LoVo (cell line): ENCODE results near the gene METTL23.
A peak's percentile ranks its signal among the peaks of the same experiment; 100 is the strongest.
"Not testable (repeated sequence)": the region's sequence is repeated elsewhere in the genome, so short reads cannot be mapped to it uniquely, and the experiment has no call there.

Experiments used
- DNase-seq: peaks from one replicate; pipeline ENCODE4 v3.0.0-alpha.2; 2016; ENCODE audit warnings: low spot score

The METTL23 gene

DNA sequence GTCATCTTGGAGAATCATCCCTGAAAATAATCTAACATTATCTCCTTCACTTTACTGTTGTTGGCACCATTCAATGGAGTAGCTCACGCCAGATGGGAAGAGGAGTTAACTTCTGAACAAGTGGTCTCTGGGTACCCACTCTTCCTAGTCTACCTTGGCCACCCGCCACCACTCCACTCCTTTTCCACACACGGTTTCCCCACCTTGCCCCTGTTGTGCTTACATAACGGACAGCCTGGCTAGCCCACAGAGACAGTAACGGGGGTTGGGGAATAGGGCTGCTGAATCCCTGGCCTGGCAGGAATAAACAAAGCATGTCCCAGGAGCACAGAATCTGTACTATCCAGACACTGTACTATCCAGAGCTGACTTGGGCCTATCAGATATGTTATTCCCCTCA is 12.3 kb upstream of the METTL23 start:
- DNase-seq, result no peak

DNA sequence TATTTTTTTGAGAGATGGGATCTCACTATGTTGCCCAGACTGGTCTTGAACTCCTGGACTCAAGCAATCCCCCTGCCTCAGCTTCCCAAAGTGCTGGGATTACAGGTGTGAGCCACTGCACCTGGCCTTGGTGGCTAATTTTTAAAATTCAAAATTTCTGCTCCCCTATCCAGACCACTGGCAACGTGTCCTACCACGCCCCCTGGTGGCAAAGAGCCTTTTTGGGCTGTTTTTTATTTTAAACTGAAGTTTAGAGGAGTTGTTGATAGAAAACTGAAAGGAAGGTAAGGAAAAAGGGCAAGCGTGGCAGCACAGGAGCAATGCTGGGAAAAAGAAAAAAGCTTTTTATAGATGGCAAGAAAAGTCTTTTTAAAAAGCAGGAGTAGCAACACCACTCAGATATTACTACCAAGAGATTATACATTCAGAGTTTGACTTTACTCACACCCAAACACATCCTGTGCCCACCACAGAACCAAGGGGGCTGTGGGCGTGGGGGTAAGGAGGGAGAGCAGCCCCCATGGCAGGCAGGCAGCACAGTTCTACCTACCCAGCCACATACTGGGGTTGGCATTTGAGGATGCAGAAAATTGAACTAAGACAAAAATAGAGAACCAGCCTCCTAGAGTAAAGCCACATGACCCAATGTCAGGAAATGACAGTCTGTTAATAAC is 11.7 kb upstream of the METTL23 start:
- no peak for DNase-seq

DNA sequence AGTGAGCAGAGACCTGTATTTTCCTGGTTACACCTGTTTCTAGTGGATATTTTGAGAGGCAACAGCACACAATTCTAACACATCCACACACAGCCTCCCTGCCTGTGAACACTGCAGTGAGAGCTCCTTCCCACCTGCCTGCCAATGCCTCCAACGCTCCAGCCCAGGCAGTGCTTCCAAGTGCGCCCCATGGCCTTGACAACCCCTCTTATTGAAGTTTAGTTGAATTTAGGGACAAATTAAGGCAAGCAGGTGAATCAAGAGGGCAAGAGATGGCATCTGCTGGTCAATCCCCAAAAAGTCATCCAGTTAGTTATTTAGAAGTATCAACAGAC is 11.2 kb upstream of the METTL23 start:
- no peak for DNase-seq

DNA sequence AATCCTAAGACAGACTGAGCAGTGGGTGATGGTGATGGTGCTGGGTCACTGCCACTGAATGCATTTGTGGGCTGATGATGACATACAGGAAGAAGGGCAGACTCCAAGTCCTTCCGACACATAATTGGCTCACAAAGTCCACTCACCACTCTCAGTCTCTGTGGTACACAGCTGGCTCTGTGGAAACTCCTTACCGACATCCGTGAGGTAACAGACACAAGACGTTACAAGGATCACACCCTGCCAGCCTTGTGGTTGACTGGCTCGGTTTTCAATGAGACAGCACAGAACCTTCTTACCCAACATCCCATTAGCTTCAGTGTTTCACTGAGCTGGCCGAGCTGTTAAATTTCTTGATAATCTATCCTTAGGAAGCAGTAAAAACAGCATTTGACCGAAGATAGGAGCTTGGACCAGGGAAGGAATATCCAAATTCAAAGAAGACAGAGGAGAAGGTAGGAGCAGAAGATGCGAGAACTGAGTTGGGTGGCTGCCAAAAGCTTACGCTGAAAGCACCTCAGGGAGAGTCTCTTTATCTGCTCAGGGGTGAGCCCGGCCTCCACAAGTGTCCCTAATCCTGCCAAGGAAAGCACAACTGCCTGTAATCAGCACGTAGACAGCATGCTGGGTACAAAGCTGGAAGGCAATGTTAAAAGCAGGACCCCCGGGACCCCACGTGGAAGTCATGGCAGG is 10.3 kb upstream of the METTL23 start:
- DNase-seq, result no peak

DNA sequence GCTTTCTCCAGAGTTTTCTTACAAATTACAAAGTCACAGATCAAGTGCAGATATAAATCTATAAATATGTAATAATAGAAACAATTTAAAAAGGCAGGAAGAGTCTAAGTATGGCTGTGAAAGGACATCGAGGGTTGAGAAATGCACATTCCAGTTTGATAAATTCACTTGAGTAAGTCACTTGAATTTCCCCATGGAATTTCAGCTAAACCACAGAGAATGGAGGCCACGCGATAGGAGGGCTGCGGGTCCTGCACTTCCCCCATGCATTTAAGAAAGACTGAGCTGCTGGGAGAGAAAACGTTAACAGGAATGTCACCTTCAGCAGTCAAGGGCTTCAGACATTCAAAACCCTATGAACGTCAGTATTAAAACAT is 9.8 kb upstream of the METTL23 start:
- no peak for DNase-seq

DNA sequence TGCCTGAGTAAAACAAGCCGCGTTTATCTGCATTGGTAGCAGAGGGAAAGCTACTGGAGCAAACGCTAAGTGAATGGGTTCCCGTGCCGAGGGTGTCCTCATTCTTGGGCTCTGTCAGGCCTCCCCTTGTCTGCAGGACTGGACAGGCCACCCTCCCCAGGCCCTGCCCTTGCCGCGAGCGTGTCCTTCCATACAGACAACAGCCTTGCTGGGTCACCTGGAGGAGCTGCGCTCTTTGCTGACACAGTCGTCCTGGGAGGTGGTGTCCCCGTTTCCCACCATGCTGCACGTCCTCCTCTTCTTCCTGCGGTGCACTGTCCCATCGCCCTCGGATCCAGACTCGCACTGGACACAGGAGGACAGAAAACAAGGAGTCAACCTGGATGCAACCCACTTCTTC is 8.1 kb upstream of the METTL23 start:
- no peak for DNase-seq

DNA sequence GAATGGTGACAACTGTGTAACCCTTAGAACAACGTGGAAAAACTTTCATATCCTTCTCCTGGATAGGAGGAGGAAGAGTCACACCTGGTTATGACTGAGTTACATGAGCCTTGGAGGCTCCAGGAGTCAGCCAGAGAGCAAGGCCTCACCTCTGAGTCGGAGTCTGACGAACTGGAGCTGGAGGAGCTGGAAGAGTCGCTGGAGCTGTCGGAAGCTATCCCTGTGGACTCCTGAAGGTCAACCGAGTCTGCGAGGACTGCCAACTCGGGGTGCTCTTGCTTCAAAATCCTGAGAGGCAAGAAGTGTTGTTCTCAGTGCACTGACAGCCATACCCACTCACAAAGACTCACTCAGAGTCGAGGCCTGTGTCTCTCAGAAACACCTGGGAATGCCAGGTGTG is 6.4 kb upstream of the METTL23 start:
- DNase-seq, result no peak

DNA sequence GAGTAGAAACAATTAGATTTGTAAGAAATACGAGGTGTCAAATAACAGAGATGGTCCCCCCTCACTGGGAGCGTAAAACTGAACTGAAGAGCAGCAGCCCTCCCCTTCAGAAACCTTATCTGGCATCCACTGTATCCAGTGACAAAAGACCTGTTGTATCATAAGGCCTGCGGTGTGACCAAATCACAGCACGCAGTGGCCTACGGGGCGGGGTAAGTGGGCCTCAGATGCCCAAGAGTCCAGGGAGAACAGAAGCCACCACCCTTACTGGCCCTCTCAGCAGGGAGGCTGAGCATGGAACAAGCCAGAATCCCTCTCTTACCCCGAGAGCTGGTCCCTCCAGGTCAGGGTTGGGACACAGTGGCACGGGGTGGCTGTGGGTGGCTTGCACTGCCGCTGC is 5.7 kb upstream of the METTL23 start:
- no peak for DNase-seq

DNA sequence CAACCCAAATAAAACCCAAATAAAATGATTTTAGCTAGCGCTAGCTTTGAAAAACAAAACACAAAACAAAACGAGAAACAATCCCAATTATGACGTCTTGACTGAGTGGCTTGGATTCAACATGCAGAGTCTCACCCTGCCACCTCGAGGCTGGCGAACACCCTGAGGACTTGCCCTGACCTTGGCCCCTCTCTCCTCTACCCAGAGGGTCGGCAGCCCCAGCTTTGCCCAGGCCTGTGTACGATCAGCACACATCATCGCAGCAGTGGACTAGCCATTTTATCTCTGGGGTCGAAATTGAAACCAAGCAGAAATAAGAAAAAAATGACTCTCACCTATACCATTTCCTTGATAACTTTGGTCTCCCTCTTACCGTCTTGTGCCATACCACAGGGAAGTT is 5.2 kb upstream of the METTL23 start:
- no peak for DNase-seq

DNA sequence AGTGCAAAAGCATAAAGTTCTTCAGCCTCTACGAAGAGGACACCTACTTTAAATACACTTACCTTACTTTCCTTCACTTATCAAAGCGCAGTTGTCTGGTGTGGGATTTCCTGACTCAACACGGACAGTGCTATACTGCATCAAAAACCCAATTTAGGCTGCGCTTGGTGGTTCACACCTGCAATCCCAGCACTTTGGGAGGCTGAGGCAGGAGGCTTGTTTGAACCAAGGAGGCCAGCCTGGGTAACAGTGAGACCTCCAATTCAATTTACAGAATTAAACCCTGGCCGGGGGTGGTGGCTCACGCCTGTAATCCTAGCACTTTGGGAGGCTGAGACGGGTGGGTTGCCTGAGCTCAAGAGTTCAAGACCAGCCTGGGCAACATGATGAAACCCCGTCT is 4.4 kb upstream of the METTL23 start:
- no peak for DNase-seq

DNA sequence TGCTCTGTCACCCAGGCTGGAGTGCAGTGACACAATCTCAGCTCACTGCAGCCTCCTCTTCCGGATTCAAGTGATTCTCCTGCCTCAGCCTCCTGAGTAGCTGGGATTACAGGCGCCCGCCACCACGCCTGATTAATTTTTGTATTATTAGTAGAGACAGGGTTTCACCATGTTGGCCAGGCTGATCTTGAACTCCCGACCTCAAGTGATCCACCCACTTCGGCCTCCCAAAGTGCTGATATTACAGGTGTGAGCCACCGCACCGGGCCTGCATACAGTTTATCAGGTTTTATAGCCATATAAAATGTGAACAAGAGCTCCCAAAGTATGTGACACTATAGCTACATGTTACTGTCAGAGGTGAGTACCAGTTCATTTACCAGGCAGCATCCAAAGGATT is 3.7 kb upstream of the METTL23 start:
- DNase-seq, result not testable (repeated sequence)

DNA sequence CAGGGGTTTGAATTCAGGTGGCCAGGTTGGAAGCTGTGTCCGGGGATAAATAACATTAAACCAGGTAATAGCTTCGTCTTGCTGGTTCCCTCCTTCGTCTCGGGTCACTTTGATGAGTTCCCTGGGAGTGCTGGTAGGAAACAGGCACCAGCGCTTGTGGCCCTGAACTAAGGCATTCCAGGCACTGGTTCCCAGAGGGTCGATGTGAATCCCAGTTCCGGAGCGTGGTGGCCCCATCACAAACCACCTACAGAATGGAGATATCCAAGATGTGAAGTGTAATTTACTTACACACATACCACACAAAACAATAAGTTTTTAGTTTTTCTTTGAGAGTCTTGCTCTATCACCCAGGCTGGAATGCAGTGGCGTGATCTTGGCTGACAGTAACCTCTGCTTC is 2.8 kb upstream of the METTL23 start:
- no peak for DNase-seq

DNA sequence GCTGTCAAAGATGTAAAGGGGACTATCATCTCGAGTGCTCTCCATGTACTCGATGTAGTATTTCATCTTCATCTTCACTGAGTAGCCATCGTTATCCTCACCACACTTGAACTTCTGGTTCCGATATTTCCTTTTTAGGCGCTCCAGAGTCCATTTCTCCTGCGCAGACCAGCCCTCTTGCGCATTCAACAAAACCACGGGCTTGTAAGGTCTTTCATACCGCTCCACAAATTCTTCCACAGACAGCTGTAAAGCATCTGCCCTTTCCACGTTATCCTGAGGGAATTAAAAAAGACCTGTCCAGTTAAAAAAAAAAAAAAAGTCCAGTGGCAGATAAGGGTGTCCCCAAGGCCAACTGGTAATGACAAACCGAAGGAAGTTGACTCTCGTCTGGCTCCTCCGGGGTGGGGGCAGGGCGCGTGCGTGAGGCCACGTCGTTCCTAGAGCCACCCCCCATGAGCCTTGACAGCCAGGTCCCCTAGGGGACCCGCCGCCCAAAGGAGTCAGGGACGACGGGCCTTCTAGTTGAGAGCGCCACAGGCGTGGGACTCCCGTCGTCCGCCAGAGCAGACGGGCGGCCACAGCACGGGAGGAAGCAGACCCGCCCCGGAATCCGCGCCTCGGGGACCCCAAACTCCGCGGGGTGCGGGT is 934 bp upstream of the METTL23 start:
- peak; percentile 57 for DNase-seq

DNA sequence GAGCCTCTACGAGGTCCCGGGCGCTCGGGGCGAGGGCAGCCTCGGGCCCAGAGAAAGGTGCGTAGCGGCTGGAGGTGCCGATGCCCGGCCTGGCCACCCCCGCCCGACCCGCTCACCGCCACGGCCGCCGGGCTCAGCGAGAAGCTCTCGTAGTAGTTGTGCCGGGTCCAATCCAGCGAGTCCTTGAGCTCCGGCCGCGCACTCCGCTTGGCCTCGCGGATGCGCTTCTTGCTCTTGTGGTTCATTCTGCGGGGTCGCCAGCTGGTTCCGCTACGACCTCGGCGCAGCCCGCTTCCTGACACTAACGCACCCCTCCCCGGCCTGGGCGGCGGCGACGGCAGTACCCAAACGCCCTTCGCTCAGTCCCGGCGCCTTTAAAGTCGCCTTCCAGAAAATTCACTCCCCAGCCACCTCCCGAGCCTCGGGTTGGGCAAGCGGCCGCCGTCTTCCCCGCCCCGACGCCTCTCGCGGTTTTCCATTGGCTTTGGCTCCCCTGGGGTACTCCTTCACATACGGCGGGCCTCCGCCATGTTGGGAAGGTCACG is 336 bp upstream of the METTL23 start, which contains the start of gene JMJD6:
Gene JMJD6 (minus strand): TSS at position 376 of the 545 bp plus-strand sequence. CDS start 131 bp downstream, at position 245.
- DNase-seq, result peak; percentile 96

DNA sequence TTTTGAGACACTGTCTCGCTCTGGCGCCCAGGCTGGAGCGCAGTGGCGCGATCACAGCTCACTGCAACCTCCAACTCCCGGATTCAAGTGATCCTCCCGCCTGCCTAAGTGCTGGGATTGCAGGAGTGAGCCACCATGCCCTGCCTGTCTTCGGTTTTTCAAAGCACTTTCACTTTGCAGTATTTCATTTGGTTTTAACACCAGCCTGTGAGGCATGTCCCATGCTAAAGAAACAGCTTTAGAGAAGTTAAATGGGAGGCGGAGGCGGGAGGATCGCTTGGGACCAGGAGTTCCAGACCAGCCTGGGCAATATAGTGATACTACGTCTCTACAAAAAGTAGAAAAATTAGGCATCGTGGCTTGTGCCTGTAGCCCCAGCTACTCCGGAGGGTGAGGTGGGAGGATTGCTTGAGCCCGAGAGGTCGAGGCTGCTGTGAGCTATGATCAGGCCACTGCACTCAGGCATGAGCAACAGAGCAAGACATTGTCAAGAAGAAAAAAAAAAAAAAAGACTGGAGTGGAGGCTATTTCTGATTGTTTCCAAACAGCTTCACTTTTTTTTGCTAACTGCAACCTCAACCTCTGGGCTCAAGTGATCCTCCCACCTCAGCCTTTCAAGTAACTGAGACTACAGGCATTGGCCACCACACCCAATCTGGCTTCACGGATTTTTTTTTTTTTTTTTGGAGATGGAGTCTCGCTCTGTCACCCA is 1.3 kb downstream of the METTL23 start:
- no peak for DNase-seq

DNA sequence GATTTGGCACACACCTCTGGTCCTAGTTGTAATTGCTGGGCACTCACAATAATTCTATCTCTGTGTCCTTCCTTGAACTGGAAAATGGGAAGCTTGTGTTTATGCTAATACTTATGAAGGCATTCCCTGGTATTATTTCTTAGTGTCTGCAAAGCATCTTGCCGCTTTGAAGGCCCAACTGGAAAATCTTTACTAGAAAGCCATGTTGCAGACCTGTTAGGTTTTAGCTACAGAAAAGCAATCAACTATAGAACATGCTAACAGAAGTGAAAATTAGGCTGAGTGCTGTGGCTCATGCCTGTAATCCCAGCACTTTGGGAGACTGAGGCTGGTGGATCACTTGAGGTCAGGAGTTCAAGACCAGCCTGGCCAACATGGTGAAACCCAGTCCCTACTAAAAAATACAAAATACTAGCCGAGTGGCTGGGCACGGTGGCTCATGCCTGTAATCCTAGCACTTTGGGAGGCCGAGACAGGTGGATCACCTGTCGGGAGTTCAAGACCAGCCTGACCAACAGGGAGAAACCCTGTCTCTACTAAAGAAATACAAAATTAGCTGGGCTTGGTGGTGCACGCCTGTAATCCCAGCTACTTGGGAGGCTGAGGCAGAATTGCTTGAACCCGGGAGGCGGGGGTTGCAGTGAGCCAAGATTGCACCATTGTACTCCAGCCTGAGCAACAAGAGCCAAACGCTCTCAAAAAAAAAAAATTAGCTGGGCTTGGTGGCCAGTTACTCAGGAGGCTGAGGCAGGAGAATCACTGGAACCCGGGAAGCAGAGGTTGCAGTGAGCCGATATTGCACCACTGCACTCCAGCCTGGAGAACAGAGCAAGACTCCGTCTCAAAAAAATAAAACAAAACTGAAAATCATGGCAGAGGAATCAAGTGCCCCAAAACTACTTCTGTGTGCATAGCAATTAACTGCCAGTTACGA is 5.4 kb downstream of the METTL23 start:
- not testable (repeated sequence) for DNase-seq

DNA sequence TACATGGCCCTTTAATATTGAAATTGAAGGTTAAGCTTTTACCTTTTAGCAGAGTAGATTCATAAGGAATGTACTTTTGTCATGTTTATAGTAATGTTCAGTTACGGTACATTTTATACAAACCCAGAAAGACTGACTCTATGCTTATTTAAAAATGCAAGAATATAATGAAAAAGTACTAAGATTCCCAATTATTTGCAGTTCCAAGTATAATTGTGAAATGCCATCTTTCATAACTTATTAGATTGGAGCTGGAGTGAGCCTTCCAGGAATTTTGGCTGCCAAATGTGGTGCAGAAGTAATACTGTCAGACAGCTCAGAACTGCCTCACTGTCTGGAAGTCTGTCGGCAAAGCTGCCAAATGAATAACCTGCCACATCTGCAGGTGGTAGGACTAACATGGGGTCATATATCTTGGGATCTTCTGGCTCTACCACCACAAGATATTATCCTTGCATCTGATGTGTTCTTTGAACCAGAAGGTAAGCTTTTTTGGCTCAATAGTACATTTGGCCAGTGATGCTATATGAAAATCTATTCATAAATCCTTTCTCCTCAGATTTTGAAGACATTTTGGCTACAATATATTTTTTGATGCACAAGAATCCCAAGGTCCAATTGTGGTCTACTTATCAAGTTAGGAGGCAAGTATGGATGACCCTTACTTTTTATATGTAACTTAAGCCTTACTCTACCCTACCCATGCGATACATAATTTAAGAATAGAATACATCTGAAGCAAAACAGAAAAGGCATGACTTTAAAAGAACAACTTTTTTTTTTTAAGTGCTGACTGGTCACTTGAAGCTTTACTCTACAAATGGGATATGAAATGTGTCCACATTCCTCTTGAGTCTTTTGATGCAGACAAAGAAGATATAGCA is 6.3 kb downstream of the METTL23 start:
- DNase-seq, result no peak

DNA sequence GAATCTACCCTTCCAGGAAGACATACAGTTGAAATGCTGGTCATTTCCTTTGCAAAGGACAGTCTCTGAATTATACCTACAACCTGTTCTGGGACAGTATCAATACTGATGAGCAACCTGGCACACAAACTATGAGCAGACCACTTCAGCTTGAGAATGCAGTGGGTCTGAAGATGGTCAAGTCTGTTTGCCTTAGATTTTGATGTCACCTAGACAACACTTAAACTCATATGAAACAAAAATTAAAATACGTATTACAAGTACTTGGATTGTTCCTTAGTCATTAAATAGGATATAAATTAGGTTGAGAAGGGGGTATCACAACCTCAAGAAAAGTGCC is 6.9 kb downstream of the METTL23 start:
- DNase-seq, result no peak

DNA sequence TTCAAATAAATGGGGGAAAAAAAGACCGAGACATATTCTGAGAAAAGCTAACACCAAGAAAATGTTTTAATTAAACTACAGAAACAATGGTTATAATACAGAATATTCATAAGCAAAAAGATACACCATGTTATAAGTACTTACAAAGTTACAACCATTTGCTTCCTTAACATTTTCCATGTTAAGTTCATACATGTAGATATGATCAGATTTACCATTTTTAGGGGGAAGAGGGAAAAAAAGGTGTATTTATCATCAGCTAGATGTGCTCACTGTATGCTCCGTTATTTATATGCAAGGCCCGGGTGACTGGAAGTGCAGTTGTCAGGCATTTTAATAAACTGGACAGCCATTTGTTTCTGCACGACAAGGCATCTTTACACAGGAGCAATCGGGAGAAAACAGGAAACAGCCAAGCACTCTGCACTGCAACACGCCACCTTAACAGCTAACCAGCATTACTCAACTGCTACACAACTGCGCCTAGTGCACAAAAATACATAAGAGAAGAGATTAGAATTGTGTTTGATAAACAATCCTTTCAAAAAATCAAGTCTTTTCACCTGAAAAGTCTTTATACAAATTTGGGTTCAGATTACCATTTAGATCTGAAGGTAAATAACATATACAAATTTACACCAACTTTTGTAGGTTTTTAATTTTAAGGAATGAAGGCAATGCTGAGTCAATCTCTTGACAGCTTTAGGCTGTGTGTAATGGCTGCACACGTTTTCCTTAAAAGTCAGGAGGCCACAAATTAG is 7.6 kb downstream of the METTL23 start:
- no peak for DNase-seq

DNA sequence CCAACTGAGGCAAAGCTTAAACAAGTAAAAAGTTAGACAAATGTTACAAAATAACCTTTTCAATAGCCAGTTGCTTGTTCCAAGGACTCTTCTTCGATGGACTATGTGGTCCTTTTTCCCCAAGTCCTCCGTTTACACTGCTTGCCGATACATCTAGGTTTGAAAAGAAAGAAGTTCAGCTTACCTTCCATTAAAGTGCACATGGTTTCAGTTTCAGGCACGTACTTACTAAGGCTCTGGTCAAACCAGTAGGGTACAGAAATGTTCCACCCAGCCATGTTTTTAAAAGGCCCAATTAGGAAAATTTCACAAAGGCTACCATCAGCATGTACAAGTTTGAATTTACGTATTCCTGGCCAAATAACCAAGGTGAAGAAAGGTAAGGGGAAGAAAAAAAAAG is 8.4 kb downstream of the METTL23 start:
- DNase-seq, result no peak
